ENCODE results near the gene POLR2I.

- TF ChIP-seq CTCF (conservative IDR thresholded peaks at IDR 0.05; ENCODE audit: low read depth in 2 of 2): no peak
- TF ChIP-seq EZH2 (IDR thresholded peaks at IDR 0.05; ENCODE audit: low read depth, unreplicated experiment): no peak
- TF ChIP-seq EZH2phosphoT487 (IDR thresholded peaks at IDR 0.05; ENCODE audit: unreplicated experiment): no peak
- no peak for TF ChIP-seq POLR2AphosphoS5 (IDR thresholded peaks at IDR 0.05; ENCODE audit: low read depth)
- TF ChIP-seq, protein P1, sequence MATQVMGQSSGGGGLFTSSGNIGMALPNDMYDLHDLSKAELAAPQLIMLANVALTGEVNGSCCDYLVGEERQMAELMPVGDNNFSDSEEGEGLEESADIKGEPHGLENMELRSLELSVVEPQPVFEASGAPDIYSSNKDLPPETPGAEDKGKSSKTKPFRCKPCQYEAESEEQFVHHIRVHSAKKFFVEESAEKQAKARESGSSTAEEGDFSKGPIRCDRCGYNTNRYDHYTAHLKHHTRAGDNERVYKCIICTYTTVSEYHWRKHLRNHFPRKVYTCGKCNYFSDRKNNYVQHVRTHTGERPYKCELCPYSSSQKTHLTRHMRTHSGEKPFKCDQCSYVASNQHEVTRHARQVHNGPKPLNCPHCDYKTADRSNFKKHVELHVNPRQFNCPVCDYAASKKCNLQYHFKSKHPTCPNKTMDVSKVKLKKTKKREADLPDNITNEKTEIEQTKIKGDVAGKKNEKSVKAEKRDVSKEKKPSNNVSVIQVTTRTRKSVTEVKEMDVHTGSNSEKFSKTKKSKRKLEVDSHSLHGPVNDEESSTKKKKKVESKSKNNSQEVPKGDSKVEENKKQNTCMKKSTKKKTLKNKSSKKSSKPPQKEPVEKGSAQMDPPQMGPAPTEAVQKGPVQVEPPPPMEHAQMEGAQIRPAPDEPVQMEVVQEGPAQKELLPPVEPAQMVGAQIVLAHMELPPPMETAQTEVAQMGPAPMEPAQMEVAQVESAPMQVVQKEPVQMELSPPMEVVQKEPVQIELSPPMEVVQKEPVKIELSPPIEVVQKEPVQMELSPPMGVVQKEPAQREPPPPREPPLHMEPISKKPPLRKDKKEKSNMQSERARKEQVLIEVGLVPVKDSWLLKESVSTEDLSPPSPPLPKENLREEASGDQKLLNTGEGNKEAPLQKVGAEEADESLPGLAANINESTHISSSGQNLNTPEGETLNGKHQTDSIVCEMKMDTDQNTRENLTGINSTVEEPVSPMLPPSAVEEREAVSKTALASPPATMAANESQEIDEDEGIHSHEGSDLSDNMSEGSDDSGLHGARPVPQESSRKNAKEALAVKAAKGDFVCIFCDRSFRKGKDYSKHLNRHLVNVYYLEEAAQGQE (IDR thresholded peaks at IDR 0.05; ENCODE audit: unreplicated experiment): no peak
- TF ChIP-seq CREB1 (CRISPR knock-in tag; IDR thresholded peaks at IDR 0.05; ENCODE audit: low read depth): no peak
- TF ChIP-seq, protein P2, sequence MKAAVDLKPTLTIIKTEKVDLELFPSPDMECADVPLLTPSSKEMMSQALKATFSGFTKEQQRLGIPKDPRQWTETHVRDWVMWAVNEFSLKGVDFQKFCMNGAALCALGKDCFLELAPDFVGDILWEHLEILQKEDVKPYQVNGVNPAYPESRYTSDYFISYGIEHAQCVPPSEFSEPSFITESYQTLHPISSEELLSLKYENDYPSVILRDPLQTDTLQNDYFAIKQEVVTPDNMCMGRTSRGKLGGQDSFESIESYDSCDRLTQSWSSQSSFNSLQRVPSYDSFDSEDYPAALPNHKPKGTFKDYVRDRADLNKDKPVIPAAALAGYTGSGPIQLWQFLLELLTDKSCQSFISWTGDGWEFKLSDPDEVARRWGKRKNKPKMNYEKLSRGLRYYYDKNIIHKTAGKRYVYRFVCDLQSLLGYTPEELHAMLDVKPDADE (IDR thresholded peaks at IDR 0.05): no peak
- no peak for TF ChIP-seq ZNF114 (CRISPR knock-in tag; IDR thresholded peaks at IDR 0.05)
- TF ChIP-seq ZNF331 (CRISPR knock-in tag; IDR thresholded peaks at IDR 0.05; ENCODE audit: low read depth): no peak
- no peak for TF ChIP-seq NANOG (IDR thresholded peaks at IDR 0.05; ENCODE audit: borderline replicate concordance)
- TF ChIP-seq JUNB (IDR thresholded peaks at IDR 0.05; ENCODE audit: unreplicated experiment): no peak
- TF ChIP-seq, protein P3, sequence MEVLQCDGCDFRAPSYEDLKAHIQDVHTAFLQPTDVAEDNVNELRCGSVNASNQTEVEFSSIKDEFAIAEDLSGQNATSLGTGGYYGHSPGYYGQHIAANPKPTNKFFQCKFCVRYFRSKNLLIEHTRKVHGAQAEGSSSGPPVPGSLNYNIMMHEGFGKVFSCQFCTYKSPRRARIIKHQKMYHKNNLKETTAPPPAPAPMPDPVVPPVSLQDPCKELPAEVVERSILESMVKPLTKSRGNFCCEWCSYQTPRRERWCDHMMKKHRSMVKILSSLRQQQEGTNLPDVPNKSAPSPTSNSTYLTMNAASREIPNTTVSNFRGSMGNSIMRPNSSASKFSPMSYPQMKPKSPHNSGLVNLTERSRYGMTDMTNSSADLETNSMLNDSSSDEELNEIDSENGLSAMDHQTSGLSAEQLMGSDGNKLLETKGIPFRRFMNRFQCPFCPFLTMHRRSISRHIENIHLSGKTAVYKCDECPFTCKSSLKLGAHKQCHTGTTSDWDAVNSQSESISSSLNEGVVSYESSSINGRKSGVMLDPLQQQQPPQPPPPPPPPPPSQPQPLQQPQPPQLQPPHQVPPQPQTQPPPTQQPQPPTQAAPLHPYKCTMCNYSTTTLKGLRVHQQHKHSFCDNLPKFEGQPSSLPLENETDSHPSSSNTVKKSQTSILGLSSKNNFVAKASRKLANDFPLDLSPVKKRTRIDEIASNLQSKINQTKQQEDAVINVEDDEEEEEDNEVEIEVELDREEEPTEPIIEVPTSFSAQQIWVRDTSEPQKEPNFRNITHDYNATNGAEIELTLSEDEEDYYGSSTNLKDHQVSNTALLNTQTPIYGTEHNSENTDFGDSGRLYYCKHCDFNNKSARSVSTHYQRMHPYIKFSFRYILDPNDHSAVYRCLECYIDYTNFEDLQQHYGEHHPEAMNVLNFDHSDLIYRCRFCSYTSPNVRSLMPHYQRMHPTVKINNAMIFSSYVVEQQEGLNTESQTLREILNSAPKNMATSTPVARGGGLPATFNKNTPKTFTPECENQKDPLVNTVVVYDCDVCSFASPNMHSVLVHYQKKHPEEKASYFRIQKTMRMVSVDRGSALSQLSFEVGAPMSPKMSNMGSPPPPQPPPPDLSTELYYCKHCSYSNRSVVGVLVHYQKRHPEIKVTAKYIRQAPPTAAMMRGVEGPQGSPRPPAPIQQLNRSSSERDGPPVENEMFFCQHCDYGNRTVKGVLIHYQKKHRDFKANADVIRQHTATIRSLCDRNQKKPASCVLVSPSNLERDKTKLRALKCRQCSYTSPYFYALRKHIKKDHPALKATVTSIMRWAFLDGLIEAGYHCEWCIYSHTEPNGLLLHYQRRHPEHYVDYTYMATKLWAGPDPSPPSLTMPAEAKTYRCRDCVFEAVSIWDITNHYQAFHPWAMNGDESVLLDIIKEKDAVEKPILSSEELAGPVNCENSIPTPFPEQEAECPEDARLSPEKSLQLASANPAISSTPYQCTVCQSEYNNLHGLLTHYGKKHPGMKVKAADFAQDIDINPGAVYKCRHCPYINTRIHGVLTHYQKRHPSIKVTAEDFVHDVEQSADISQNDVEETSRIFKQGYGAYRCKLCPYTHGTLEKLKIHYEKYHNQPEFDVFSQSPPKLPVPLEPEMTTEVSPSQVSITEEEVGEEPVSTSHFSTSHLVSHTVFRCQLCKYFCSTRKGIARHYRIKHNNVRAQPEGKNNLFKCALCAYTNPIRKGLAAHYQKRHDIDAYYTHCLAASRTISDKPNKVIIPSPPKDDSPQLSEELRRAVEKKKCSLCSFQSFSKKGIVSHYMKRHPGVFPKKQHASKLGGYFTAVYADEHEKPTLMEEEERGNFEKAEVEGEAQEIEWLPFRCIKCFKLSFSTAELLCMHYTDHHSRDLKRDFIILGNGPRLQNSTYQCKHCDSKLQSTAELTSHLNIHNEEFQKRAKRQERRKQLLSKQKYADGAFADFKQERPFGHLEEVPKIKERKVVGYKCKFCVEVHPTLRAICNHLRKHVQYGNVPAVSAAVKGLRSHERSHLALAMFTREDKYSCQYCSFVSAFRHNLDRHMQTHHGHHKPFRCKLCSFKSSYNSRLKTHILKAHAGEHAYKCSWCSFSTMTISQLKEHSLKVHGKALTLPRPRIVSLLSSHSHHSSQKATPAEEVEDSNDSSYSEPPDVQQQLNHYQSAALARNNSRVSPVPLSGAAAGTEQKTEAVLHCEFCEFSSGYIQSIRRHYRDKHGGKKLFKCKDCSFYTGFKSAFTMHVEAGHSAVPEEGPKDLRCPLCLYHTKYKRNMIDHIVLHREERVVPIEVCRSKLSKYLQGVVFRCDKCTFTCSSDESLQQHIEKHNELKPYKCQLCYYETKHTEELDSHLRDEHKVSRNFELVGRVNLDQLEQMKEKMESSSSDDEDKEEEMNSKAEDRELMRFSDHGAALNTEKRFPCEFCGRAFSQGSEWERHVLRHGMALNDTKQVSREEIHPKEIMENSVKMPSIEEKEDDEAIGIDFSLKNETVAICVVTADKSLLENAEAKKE (CRISPR knock-in tag; IDR thresholded peaks at IDR 0.05): no peak
These were observed 10.9 kb upstream of the POLR2I start for GRCh38 chr19:36125557-36125956.
